GM19467 (cell line): ENCODE data around the gene LAIR2.
"Not testable (repeated sequence)": the region's sequence is repeated elsewhere in the genome, so short reads cannot be mapped to it uniquely, and the experiment has no call there.

ENCODE experiments used
- ATAC-seq: cut with Tn5 transposase; IDR thresholded peaks from one replicate; pipeline ENCODE4 v1.9.1; 2021; ENCODE audit warnings: mild to moderate bottlenecking, moderate library complexity; ENCODE audit not compliant: unreplicated experiment

Gene LAIR2

GRCh38 chr19:54464044-54464629, 38.5 kb upstream of the LAIR2 start:
- peak; percentile 45 for ATAC-seq

GRCh38 chr19:54464630-54465425, 37.8 kb upstream of the LAIR2 start:
- peak; percentile 38 for ATAC-seq

- ATAC-seq, result no peak
Observed at GRCh38 chr19:54465426-54466109, 37.1 kb upstream of the LAIR2 start.

GRCh38 chr19:54466110-54466480, 36.5 kb upstream of the LAIR2 start:
- ATAC-seq, result not testable (repeated sequence)

- no peak for ATAC-seq
Observed at GRCh38 chr19:54469496-54469934, 33.1 kb upstream of the LAIR2 start.

GRCh38 chr19:54470276-54470887, 32.2 kb upstream of the LAIR2 start:
- ATAC-seq, result no peak

- ATAC-seq, result no peak
Observed at GRCh38 chr19:54470991-54471782, 31.4 kb upstream of the LAIR2 start.

- ATAC-seq, result no peak
Observed at GRCh38 chr19:54473071-54473891, 29.4 kb upstream of the LAIR2 start, which contains the start of gene CDC42EP5. CDC42EP5 (minus strand) TSS chr19:54473296; CDS start chr19:54465547, 7,749 bp downstream.

- no peak for ATAC-seq
Observed at GRCh38 chr19:54473892-54474372, 28.7 kb upstream of the LAIR2 start.

GRCh38 chr19:54475706-54476105, 26.9 kb upstream of the LAIR2 start:
- no peak for ATAC-seq

GRCh38 chr19:54477650-54478049, 25.0 kb upstream of the LAIR2 start:
- no peak for ATAC-seq

GRCh38 chr19:54478677-54479266, 23.9 kb upstream of the LAIR2 start:
- ATAC-seq, result no peak

- ATAC-seq, result no peak
Observed at GRCh38 chr19:54480051-54480450, 22.6 kb upstream of the LAIR2 start.

GRCh38 chr19:54481326-54481930, 21.2 kb upstream of the LAIR2 start:
- ATAC-seq, result no peak

- ATAC-seq, result no peak
Observed at GRCh38 chr19:54482889-54483288, 19.7 kb upstream of the LAIR2 start.

GRCh38 chr19:54484451-54484850, 18.2 kb upstream of the LAIR2 start:
- ATAC-seq, result no peak

GRCh38 chr19:54485851-54486250, 16.8 kb upstream of the LAIR2 start:
- ATAC-seq, result no peak

- no peak for ATAC-seq
Observed at GRCh38 chr19:54489341-54489740, 13.3 kb upstream of the LAIR2 start.

GRCh38 chr19:54489766-54490165, 12.9 kb upstream of the LAIR2 start:
- ATAC-seq, result no peak
